AG09309 (cell line): Measurements from ENCODE around the gene LHFPL6.

ENCODE experiments used
- DNase-seq: peaks from one replicate; pipeline ENCODE4 v3.0.0-alpha.2; 2010; ENCODE audit warnings: low read depth
- H3K4me3 ChIP-seq: 2 replicates; pipeline ENCODE4 v1.5.1; 2011; ENCODE audit warnings: mild to moderate bottlenecking, low read depth, low read length, moderate library complexity; ENCODE audit not compliant: control insufficient read depth
- TF ChIP-seq, protein P1 (sequence below): IDR thresholded peaks from 2 replicates; pipeline ENCODE4 v1.5.1; 2011; ENCODE audit warnings: mild to moderate bottlenecking, low read depth, low read length, inconsistent platforms; ENCODE audit not compliant: insufficient read depth, control insufficient read depth; ENCODE audit errors: missing control alignments

The LHFPL6 gene

DNA sequence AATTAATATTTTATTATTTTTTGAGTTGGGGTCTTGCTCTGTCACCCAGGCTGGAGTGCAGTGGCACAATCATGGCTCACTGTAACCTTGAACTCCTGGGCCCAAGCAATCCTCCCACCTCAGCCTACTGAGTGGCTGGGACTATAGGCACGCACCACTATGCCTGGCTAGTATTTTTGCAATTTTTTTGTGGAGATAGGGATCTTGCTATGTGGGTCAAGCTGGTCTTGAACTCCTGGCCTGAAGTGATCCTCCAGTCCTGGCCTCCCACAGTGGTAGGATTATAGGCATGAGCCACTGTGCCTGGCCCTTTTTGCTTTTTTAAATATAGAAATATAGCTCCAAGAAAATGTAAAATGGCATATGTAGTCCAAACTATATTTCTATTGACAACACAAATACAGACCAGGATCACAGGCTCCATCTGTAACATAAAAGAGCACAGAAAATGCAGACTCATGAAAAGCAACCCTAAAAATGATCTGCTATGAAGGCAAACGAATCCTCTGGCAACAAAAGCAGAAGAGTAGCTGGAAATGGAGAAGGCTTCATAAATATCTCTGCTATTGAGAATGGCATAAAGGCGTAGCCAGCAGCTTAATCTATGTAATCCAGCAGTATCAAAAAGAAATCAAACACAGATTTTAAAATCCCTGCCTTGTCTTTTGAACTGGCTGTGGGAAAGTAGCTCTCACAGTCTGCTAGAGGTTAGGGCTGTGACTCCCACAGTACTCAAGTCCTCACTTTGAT lies 200.6 kb downstream of the LHFPL6 start:
- H3K4me3 ChIP-seq, result no peak overlapping the region
- DNase-seq, result no peak
- TF ChIP-seq, protein P1, sequence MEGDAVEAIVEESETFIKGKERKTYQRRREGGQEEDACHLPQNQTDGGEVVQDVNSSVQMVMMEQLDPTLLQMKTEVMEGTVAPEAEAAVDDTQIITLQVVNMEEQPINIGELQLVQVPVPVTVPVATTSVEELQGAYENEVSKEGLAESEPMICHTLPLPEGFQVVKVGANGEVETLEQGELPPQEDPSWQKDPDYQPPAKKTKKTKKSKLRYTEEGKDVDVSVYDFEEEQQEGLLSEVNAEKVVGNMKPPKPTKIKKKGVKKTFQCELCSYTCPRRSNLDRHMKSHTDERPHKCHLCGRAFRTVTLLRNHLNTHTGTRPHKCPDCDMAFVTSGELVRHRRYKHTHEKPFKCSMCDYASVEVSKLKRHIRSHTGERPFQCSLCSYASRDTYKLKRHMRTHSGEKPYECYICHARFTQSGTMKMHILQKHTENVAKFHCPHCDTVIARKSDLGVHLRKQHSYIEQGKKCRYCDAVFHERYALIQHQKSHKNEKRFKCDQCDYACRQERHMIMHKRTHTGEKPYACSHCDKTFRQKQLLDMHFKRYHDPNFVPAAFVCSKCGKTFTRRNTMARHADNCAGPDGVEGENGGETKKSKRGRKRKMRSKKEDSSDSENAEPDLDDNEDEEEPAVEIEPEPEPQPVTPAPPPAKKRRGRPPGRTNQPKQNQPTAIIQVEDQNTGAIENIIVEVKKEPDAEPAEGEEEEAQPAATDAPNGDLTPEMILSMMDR, result no peak

DNA sequence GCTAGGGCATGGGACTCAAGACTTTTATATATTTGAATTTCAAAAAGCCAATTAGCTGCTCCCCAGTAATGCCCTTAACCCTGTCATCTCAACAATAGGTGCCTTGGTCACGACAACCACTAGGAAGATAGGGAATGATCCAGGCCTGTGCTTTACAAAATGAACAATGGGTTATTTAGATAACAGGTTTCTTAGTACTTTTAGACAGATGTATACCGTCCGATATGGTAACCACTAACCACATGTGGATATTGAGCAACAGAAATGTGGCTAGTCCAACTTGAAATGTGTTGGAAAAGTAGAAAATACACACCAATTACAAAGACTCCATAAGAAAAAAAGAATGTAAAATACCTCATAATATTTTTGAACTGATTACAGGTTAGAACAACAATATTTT lies 201.2 kb downstream of the LHFPL6 start:
- no peak for DNase-seq
- TF ChIP-seq, protein P1, result no peak
- no peak overlapping the region for H3K4me3 ChIP-seq

DNA sequence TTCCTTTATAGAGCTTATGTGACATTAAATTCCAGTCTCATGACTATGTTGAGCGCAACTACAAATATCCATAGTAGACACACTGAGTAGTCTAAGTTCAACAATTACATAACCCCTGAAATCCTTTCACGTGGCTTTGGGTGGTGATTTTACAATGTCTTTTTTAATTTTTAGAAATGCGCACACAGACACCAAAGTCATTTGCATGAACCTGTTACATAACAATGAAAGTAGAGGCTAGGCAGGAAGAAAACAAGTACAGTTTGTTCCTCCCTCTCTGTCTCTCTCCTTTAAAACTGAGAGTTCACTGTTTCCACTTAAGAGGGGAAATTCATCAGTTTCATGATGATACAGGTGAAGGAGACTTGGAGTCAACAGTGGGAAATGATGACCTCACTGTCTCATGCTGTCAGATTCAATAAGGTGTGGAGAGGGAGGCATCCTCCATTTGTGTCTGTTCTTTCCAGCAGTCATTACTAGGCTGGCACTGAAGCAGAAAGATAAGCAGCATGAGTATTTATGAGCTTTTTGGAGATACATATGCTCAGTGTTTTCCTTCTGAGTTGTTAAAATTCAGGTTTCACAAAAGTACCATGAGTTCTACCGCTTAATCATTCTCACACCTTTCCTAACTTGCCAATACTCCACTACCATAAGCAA lies 201.8 kb downstream of the LHFPL6 start:
- no peak for DNase-seq
- TF ChIP-seq, protein P1, result no peak
- H3K4me3 ChIP-seq, result no peak overlapping the region

DNA sequence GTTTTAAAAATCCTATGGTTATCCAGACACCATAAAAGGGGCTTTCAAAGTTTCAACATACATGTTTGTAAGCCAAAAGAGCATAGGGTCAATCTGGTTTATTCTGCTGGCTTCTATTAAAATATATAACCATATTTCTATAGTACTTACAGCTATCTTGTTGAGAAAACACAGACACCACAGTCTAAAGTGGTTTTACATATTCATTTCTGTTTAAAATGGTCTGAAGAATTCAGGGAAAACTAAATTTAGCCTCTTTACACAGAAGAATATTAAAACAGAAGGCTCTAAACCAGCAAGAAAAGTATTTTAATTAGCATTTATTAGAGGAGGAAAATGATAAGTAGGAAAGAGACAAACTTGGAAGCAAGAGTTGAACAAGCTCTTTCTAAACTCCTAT lies 203.9 kb downstream of the LHFPL6 start:
- no peak for DNase-seq
- no peak overlapping the region for H3K4me3 ChIP-seq
- TF ChIP-seq, protein P1, result no peak

DNA sequence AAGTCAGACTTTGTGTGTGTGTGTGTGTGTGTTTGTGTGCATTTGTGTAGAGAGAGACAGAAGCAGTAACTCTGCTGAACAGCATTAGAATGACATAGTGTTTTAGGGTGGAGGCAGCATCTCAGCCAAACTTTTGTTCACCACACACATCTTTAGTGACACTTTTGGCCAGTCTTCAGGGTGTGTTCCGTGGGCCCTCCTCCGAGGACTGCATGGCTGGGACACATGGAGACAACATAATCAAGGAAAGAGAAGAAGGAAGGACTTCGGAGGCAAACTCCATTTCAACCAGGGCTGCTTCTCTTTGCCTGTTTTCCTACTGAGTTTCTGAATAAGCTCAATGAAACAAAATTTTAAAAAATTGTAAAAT lies 205.1 kb downstream of the LHFPL6 start:
- no peak for DNase-seq
- H3K4me3 ChIP-seq, result no peak overlapping the region
- TF ChIP-seq, protein P1, result no peak

DNA sequence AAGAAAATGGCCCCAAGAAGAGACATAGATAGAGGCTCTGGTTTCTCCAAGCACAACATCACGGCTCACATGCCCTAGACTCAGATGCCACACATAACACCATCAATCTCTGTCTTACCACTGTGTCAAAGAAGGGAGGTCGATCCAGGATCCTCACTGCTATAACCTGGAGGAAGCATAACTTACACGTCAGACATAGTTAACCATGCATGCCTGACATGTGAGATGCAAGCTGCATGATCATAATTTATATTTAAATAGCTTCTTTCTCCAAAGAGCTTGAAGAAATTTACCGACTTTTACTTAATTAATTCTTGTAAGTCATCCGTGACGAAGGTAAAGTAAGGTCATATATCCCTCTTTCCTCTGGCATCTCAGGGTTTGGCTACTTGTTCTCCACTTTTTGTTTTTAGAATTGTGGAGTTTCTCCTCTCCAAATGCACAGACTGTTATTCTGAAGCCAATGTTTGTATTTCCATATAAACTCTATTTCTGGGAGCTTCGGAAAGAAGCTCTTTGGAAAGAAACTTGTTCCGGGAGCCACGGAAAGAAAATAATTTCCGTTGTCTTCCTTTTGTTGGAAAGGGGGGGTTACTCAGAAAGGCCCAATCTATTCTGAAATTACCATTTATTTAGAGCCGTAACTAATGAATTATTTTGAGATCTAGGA lies 205.6 kb downstream of the LHFPL6 start:
- no peak overlapping the region for H3K4me3 ChIP-seq
- DNase-seq, result no peak
- TF ChIP-seq, protein P1, result no peak
